CD4-positive, alpha-beta memory T cell (primary cell): ENCODE measurements around the gene DOP1B. TPM values are rescaled to one million over a fixed set of nuclear protein-coding genes. Genes with fewer than 3 reads are reported as not detected.

Experiments
- polyA plus RNA-seq, 2 donors: library from polyadenylated mRNA; unstranded; fragments of 300-500 nt; fragmentation: Illumina TruSeq; gene quantifications; one replicate each; pipeline ENCODE4 v1.2.3, GENCODE V29; 2021
- total RNA-seq, 2 experiments: library from RNA; stranded (reverse); gene quantifications; one replicate each; pipeline ENCODE4 v1.2.3, GENCODE V29; 2021

The DOP1B gene
- total and polyA plus RNA-seq, 4 experiments from 2014 or later, result 3.2 to 27.3 (median 18.9) TPM

Other genes starting within 250 kb of the DOP1B start
- gene SETD4, start 96.3 kb upstream of the DOP1B start, total RNA-seq, result 10 to 100 TPM; 30.3 to 31.0 TPM
- gene SETD4, start 96.3 kb upstream of the DOP1B start, polyA plus RNA-seq, result 10 to 100 TPM in 1 of 2 donors, 1 to 10 TPM in 1; 7.1 to 10.3 TPM
- gene CBR1, start 86.8 kb upstream of the DOP1B start, total RNA-seq, result 10 to 100 TPM; 23.0 to 25.2 TPM
- gene CBR1, start 86.8 kb upstream of the DOP1B start, polyA plus RNA-seq, result 10 to 100 TPM; 49.3 to 82.2 TPM
- 1 to 10 TPM; 9.2 to 9.3 TPM for gene CBR3, start 21.7 kb upstream of the DOP1B start, total RNA-seq
- gene CBR3, start 21.7 kb upstream of the DOP1B start, polyA plus RNA-seq, result 10 to 100 TPM; 15.6 to 24.9 TPM
- 100 to 1,000 TPM; 105 to 108 TPM for gene MORC3, start 163.4 kb downstream of the DOP1B start, total RNA-seq
- 10 to 100 TPM; 31.8 to 45.0 TPM for gene MORC3, start 163.4 kb downstream of the DOP1B start, polyA plus RNA-seq
- 1 to 10 TPM; 1.3 to 1.6 TPM for gene CHAF1B, start 228.6 kb downstream of the DOP1B start, total RNA-seq
- 1 to 10 TPM; 2.0 to 2.3 TPM for gene CHAF1B, start 228.6 kb downstream of the DOP1B start, polyA plus RNA-seq